PC-3 (cell line): ENCODE data around the gene ME2.

Experiments used
- EZH2 ChIP-seq: fragments of 300-600 bp; sonication (generic); IDR thresholded peaks from one replicate; pipeline ENCODE4 v1.6.1; 2017; ENCODE audit warnings: antibody characterized with exemption, mild to moderate bottlenecking, low read length; ENCODE audit not compliant: unreplicated experiment
- TF ChIP-seq, protein P1 (sequence below): fragments of 300-600 bp; sonication (generic); conservative IDR thresholded peaks from 2 replicates; pipeline ENCODE4 v1.5.1; 2017; ENCODE audit warnings: antibody characterized with exemption, low read depth, mild to moderate bottlenecking, low read length

DNA sequence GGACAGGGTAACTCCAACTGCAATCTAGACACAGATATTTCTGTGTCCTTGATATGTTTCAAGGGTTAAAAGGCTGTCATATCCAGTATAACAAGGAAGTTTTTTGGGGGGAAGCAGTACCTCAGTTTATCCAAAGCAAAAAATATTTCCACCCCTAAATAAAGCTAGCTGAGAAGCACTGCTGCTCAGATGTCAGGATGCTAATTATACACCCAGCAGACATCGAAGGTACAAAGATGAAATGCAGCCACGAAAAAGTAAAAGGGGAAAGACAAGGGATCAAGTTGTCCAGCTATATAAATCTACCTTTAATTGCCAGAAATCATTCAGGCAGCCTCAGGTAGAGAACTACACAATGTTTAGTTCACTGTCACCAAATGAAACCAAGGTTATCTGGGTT, 115.1 kb downstream of the ME2 start:
- TF ChIP-seq, protein P1, sequence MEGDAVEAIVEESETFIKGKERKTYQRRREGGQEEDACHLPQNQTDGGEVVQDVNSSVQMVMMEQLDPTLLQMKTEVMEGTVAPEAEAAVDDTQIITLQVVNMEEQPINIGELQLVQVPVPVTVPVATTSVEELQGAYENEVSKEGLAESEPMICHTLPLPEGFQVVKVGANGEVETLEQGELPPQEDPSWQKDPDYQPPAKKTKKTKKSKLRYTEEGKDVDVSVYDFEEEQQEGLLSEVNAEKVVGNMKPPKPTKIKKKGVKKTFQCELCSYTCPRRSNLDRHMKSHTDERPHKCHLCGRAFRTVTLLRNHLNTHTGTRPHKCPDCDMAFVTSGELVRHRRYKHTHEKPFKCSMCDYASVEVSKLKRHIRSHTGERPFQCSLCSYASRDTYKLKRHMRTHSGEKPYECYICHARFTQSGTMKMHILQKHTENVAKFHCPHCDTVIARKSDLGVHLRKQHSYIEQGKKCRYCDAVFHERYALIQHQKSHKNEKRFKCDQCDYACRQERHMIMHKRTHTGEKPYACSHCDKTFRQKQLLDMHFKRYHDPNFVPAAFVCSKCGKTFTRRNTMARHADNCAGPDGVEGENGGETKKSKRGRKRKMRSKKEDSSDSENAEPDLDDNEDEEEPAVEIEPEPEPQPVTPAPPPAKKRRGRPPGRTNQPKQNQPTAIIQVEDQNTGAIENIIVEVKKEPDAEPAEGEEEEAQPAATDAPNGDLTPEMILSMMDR: no peak
- no peak for TF ChIP-seq EZH2
